Suprapubic skin (tissue), 4 donors: ENCODE measurements around the gene TRIM9. TPM values are rescaled to one million over a fixed set of nuclear protein-coding genes. Genes with fewer than 3 reads are reported as not detected.

ENCODE experiments used
- DNase-seq, 2 donors: peaks; one replicate each; pipeline ENCODE4 v3.0.0-alpha.2; 2019; ENCODE audit warnings: low spot score in 2 of 2
- H3K27ac ChIP-seq: fragments of 200-600 bp; sonication (generic); one replicate; pipeline ENCODE4 v1.5.1; 2019
- H3K27me3 ChIP-seq: fragments of 200-600 bp; sonication (generic); one replicate; pipeline ENCODE4 v1.5.1; 2019
- H3K36me3 ChIP-seq: fragments of 200-600 bp; sonication (generic); one replicate; pipeline ENCODE4 v1.5.1; 2019
- H3K4me1 ChIP-seq: fragments of 200-600 bp; sonication (generic); one replicate; pipeline ENCODE4 v1.5.1; 2019
- H3K4me3 ChIP-seq: fragments of 200-600 bp; sonication (generic); one replicate; pipeline ENCODE4 v1.5.1; 2019; ENCODE audit warnings: mild to moderate bottlenecking
- H3K9me3 ChIP-seq: fragments of 200-600 bp; sonication (generic); one replicate; pipeline ENCODE4 v1.5.1; 2019
- EP300 ChIP-seq: sonication (generic); formaldehyde crosslinking; IDR thresholded peaks from one replicate; pipeline ENCODE4 v1.6.1; 2017; ENCODE audit warnings: antibody characterized with exemption
- POLR2A ChIP-seq, 2 donors: fragments of 450-650 bp; IDR thresholded peaks; one replicate each; pipeline ENCODE4 v1.6.1; 2017; ENCODE audit warnings: antibody characterized with exemption in 2 of 2, mild to moderate bottlenecking in 2 of 2, moderate library complexity in 2 of 2
- POLR2AphosphoS5 ChIP-seq, 3 donors: sonication (generic); formaldehyde crosslinking; IDR thresholded peaks; one replicate each; pipeline ENCODE4 v1.6.1; 2017; ENCODE audit warnings: antibody characterized with exemption in 3 of 3
- WGBS: methylation state at CpG from one replicate; pipeline ENCODE4 v1.1.5; 2018; 5-methylcytosine and 5-hydroxymethylcytosine counted together
- total RNA-seq, 4 donors: library from RNA; depleted of rRNA; stranded (reverse); fragments of >200 nt; gene quantifications; one replicate each; pipeline ENCODE4 v1.1.0, GENCODE V29; 2016
- TF ChIP-seq, protein P1 (sequence below), 2 donors: fragments of 200-600 bp in 1 of 2; fragments of 450-650 bp in 1 of 2; sonication (generic) in 1 of 2; IDR thresholded peaks; one replicate each; pipeline ENCODE4 v1.5.1; 2016 to 2019; ENCODE audit warnings: antibody characterized with exemption in 2 of 2, mild to moderate bottlenecking in 1 of 2, moderate library complexity in 1 of 2

TRIM9 gene
- 1 to 10 TPM in 3 of 4 donors, under 1 TPM in 1; 0.45 to 5.0 (median 1.8) TPM for total RNA-seq

DNA sequence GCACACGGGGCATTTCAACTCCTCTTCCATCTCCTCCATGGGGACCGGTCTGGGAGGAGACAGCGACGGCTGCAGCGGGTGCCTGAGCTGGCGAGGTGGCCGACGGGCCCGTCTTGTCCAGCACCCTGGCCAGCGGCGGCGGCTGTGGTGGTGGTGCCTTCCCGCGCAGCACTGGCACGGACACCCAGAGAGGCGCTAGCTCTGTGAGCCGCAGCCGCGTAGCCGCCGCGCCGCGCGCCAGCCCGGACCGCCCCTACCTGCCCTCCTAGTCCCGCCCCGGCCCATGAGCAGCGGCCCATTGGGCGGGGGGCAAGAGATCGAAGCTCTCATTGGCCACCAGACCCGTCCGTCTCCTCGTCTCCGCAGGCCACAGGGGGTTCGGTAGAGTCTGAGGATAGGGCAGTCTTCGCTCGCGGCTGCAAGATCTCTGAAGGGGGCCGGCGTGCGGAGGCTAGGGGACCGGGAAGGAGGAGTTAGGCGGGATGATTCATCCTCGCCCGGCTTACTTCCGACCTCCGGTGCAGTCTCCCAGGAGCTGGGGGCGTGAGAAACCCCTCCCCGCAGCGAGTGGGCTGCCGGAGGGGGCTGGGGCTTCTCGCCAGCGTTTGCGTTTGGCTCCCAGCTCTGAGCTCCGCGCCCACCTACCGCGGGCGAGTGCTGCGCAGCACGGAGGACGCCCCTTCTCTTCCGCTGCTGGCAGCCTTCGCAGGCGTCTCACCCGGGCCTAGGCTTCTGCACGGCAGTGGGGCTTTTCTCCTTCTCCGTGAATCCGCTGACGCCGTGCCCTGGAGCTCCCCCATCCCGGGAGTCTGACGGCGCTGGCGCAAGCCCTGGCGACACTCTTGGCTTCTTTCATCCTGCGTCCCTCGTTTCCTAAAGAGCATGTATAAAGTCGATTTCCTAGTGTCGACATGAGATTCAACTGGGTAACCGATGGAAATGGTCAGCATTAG is at the start of gene TRIM9:
Gene TRIM9 (minus strand): TSS at position 205 of the 953 bp plus-strand sequence. CDS start 166 bp downstream, at position 39.
- TF ChIP-seq POLR2AphosphoS5 (IDR thresholded peaks at IDR 0.05) (peak in 1 of 3 donors; percentile 31), EP300 (no peak)
- peak; percentile 93 to 94 for DNase-seq
- Histone ChIP-seq H3K27ac (peak within 1 kb of the TSS; percentile 75), H3K27me3 (peaks cover 17% of the 10 kb centered on the region), H3K4me1 (peaks cover 26% of the 10 kb centered on the region), H3K36me3 (no peaks in the 10 kb centered on the region), H3K4me3 (peak within 1 kb of the TSS; percentile 71), H3K9me3 (no peaks in the 10 kb centered on the region)
- WGBS = 0% methylated on average over 3 of the region's 83 CpGs

DNA sequence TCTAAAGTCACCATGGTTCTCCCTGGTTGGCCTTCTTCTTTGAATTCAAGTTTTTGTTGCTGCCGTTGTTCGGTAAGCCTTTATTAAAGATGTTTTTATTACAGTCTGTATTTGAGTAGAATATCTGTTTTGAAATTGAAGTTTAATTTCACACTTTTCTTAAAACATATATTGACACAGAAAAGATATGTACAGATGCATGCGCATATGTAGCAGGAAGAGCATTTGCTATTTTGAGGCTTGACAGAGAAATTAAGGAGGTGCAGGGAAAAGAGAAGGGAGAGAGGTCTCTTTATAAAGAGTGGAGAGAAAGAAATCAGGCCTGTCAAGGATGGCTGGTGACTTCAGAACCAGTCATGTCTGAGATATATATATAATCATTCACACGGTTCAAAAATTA is 46.0 kb upstream of the TRIM9 start:
- no peak for TF ChIP-seq POLR2AphosphoS5 (IDR thresholded peaks at IDR 0.05)
- no peak overlapping the region for H3K4me3 ChIP-seq
- no peaks in the 10 kb centered on the region for H3K9me3 ChIP-seq
- H3K36me3 ChIP-seq = no peaks in the 10 kb centered on the region
- H3K27me3 ChIP-seq = no peaks in the 10 kb centered on the region
- WGBS = 95% methylated on average over 4 of the region's 4 CpGs
- peaks cover 10% of the 10 kb centered on the region for H3K4me1 ChIP-seq
- DNase-seq = no peak
- no peak overlapping the region for H3K27ac ChIP-seq

DNA sequence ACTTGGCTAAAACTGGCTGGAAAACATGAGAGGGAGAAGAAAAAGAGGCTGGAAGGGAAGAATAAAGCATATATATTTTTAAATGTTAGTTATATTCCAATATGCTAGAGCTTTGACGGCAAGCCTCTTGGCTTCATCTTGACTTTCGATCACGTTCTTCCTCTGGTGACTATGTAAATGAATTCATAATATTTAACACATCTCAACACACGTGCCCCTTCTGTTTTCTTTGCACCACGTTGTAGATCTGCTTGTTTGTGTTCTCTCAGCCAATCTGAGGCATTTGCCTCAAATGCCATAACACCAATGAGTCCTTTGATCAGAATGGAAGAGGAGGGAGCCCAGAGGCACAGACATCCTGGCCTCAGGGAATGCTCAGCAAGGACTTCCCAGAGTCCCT is 45.4 kb upstream of the TRIM9 start:
- no peak overlapping the region for H3K27ac ChIP-seq
- H3K36me3 ChIP-seq = no peaks in the 10 kb centered on the region
- no peaks in the 10 kb centered on the region for H3K27me3 ChIP-seq
- no peak for DNase-seq
- TF ChIP-seq EP300 (no peak), POLR2AphosphoS5 (IDR thresholded peaks at IDR 0.05) (no peak), POLR2A (IDR thresholded peaks at IDR 0.05) (no peak)
- TF ChIP-seq, protein P1, sequence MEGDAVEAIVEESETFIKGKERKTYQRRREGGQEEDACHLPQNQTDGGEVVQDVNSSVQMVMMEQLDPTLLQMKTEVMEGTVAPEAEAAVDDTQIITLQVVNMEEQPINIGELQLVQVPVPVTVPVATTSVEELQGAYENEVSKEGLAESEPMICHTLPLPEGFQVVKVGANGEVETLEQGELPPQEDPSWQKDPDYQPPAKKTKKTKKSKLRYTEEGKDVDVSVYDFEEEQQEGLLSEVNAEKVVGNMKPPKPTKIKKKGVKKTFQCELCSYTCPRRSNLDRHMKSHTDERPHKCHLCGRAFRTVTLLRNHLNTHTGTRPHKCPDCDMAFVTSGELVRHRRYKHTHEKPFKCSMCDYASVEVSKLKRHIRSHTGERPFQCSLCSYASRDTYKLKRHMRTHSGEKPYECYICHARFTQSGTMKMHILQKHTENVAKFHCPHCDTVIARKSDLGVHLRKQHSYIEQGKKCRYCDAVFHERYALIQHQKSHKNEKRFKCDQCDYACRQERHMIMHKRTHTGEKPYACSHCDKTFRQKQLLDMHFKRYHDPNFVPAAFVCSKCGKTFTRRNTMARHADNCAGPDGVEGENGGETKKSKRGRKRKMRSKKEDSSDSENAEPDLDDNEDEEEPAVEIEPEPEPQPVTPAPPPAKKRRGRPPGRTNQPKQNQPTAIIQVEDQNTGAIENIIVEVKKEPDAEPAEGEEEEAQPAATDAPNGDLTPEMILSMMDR (IDR thresholded peaks at IDR 0.05) = no peak
- no peaks in the 10 kb centered on the region for H3K9me3 ChIP-seq
- peaks cover 10% of the 10 kb centered on the region for H3K4me1 ChIP-seq
- no peak overlapping the region for H3K4me3 ChIP-seq
- WGBS = 79% methylated on average over 5 of the region's 5 CpGs

DNA sequence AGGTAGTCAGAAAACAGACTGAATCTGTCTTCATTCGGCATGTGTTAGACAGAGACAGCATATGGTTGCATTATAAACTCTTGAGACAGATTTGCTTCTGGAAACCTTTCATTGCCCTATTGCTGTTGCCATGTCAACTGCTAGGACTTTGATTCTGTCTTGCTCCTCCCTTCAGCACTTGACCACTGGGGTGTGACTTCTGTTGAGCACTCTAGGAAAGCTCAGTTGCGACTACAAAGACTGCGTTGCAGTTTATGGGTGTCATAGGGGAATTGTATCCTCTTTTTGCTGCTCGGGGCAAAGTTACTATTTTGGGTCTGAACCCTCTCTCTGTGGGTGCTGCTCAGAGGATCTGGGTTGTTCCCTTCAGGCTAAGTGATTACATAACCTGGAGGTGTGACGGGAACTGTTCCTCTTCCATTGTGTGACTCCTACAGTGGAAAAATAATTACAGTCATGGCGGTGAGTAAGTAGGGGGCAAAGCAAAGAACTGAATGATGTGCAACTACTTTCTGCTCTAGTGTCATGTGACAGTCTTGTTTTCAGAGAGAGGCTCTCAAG is 44.3 kb upstream of the TRIM9 start:
- no peak for TF ChIP-seq POLR2AphosphoS5 (IDR thresholded peaks at IDR 0.05)
- TF ChIP-seq, protein P1 (IDR thresholded peaks at IDR 0.05) = no peak
- TF ChIP-seq EP300 = no peak
- TF ChIP-seq POLR2A (IDR thresholded peaks at IDR 0.05) = no peak
- H3K4me1 ChIP-seq = peaks cover 10% of the 10 kb centered on the region
- no peak overlapping the region for H3K27ac ChIP-seq
- H3K27me3 ChIP-seq = no peaks in the 10 kb centered on the region
- no peaks in the 10 kb centered on the region for H3K9me3 ChIP-seq
- WGBS = 65% methylated on average over 6 of the region's 6 CpGs
- no peak for DNase-seq
- H3K4me3 ChIP-seq = no peak overlapping the region
- H3K36me3 ChIP-seq = no peaks in the 10 kb centered on the region

DNA sequence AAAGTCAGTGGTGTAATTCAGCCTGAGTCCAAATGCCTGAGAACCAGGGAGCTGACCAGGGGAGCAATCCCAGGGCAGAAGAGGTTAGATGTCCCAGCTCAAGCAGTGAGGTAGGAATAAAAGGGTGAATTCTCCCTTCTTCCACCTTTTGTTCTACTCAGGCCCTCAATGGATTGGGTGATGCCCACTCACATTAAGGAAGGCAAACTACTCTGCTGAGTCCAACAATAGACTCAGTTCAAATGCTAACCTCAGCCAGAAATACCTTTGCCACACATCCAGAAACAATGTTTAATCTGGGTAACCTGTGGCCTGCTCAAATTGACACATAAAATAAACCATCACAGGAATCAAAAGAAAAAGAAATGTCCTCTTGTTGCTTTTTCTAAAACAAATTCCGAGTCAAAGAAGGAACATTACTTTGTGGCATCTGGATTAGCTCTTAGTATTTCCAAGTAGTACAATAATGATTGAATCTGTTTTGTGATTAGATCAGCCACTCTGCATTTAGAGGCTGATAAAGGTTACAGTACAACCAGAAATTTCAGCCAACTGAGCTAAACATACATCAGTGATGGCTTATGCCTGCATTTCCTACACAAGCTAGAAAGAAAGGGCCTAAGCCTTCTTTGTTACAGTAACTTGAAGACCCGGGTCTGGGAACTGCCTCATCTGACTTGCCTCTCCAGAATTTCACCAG is 43.6 kb upstream of the TRIM9 start:
- peaks cover 10% of the 10 kb centered on the region for H3K4me1 ChIP-seq
- H3K9me3 ChIP-seq = no peaks in the 10 kb centered on the region
- no peaks in the 10 kb centered on the region for H3K36me3 ChIP-seq
- 60% methylated on average over 2 of the region's 2 CpGs for WGBS
- H3K27me3 ChIP-seq = no peaks in the 10 kb centered on the region
- DNase-seq = no peak
- H3K27ac ChIP-seq = no peak overlapping the region
- no peak overlapping the region for H3K4me3 ChIP-seq
- TF ChIP-seq, protein P1 (IDR thresholded peaks at IDR 0.05) = no peak
- no peak for TF ChIP-seq EP300
- no peak for TF ChIP-seq POLR2AphosphoS5 (IDR thresholded peaks at IDR 0.05)
- TF ChIP-seq POLR2A (IDR thresholded peaks at IDR 0.05) = no peak

DNA sequence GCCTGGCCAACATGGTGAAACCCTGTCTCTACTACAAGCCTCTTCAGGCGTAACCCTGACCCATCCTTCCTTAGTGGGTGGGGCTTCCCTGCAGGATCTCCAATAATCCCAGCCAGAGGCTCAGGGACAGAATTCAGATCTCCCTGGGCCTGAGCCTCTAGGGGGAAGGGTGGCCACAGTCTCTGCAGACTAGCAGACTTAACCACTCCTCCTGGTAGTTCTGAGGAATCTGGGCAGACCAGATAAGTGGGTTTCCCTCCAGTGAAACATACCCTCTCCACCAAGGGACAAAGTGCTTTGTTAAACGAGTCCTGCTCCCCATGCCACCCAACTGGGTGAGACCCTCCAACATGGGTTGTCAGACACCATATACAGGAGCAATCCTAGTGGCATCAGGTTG is 36.6 kb upstream of the TRIM9 start:
- DNase-seq = no peak
- no peaks in the 10 kb centered on the region for H3K4me1 ChIP-seq
- H3K27me3 ChIP-seq = no peaks in the 10 kb centered on the region
- TF ChIP-seq POLR2A (IDR thresholded peaks at IDR 0.05) (no peak), EP300 (no peak)
- TF ChIP-seq, protein P1 (IDR thresholded peaks at IDR 0.05) = no peak
- no peaks in the 10 kb centered on the region for H3K9me3 ChIP-seq
- 73% methylated on average over 2 of the region's 2 CpGs for WGBS
- no peaks in the 10 kb centered on the region for H3K36me3 ChIP-seq
- no peak overlapping the region for H3K4me3 ChIP-seq
- H3K27ac ChIP-seq = no peak overlapping the region
